GM12891 (cell line): ENCODE measurements around the gene FOXK2.

Source experiments
- POLR2AphosphoS5 ChIP-seq: IDR thresholded peaks from 2 replicates; pipeline ENCODE4 v1.6.1; 2011; ENCODE audit warnings: low read depth, low read length, control low read depth
- TAF1 ChIP-seq: IDR thresholded peaks from 2 replicates; pipeline ENCODE4 v1.6.1; 2011; ENCODE audit warnings: low read depth, low read length, control low read depth

DNA sequence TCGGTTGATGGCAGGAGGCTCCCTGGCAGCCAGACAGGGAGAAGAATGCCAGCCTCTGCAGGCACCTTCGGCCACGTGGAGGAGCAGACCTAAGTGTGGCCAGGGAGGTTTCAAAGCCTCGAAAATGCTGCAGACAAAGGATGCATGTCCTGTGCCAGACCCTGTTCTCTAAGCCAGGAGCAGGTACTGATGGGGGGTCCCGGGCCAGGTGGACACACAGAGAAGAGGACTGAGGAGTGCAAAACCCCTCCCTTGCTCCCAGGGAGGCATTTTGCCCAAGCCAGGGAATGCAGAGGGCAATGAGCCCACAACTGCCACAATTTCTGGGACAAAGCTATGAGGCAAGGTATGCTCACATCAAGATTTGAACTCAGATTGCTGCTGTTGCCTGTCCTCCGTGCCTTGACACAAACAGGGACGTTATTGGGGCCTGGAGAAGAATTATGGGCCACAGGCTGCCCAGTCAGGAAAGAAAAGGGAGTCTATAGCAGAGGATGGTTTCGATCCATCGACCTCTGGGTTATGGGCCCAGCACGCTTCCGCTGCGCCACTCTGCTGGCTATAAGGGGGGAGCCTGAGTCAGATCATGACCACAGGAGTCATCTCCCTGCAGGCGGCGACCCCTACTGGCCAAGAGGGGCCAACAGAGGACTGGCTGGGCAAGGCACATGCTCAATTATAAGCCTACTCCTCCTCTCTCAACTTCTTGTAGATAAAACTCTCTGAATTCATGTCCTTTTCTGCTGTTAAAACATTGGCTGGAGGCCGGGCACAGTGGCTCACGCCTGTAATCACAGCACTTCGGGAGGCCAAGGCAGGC, 25.1 kb upstream of the FOXK2 start:
- TF ChIP-seq POLR2AphosphoS5 = no peak
- no peak for TF ChIP-seq TAF1
